Lower leg skin (tissue), 4 donors: ENCODE data around the gene ACSS3. TPM values are rescaled to one million over a fixed set of nuclear protein-coding genes. Genes with fewer than 3 reads are reported as not detected.

Experiments used
- DNase-seq, 2 donors: peaks; one replicate each; pipeline ENCODE4 v3.0.0-alpha.2; 2019; ENCODE audit warnings: low spot score in 2 of 2
- H3K4me3 ChIP-seq: fragments of 200-600 bp; sonication (generic); 2 replicates; pipeline ENCODE4 v1.5.1; 2017; ENCODE audit warnings: mild to moderate bottlenecking, low read depth; ENCODE audit not compliant: poor library complexity, severe bottlenecking
- CTCF ChIP-seq, 3 donors: fragments of 450-650 bp; IDR thresholded peaks; one replicate each; pipeline ENCODE4 v1.5.1; 2016; ENCODE audit warnings: antibody characterized with exemption in 3 of 3, mild to moderate bottlenecking in 3 of 3, moderate library complexity in 2 of 3
- POLR2A ChIP-seq, 2 donors: fragments of 450-650 bp; IDR thresholded peaks; one replicate each; pipeline ENCODE4 v1.6.1; 2016 to 2017; ENCODE audit warnings: antibody characterized with exemption in 2 of 2, mild to moderate bottlenecking in 1 of 2, moderate library complexity in 1 of 2
- WGBS, 2 donors: methylation state at CpG; one replicate each; pipeline ENCODE4 v1.1.5; 2018; 5-methylcytosine and 5-hydroxymethylcytosine counted together
- intact Hi-C: fragments of 100-400 bp; cut with DNase I; formaldehyde crosslinking; loops from one replicate; pipeline ENCODE4 v1.15.0; 2023; ENCODE audit warnings: low total_unique reads
- total RNA-seq, 4 donors: library from RNA; depleted of rRNA; stranded (reverse); fragments of >200 nt; gene quantifications; one replicate each; pipeline ENCODE4 v1.1.0, GENCODE V29; 2016

The ACSS3 gene
- total RNA-seq, 4 donors from 2014 or later: 3.0 to 8.6 (median 6.6) TPM

DNA sequence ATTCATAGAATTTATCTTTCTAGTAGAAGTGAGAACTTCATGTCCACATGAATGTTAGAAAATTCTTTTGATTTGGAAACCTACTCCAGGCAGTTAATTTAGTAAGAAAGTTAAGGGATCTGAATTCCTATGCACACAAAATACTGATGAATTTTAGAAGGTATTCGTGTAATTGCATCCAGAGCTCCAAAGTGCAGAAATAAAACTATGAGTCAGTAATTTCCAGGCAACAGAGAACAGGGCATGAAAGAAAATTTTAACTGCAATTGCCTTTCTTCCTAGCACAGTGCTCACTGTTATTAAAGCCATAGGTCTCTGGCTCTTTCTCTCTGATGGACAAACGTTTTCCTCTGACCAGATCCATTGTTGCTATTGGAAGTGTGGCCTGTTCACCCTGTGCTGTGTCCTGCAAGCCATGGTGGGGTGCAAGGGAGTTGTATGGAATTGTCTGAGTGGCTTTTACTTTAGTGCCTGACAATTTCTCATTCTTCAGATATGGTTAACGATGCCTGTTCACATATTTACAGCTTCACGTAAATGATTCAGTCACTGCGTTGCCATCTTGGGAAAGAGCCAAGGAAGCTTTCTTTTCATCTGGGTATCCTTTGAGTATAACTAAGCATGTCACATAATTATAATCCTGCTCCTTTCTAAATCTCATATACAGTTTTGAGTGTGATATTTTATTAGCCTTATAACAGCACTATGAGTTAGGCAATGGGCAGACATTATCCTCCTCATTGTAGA is 145.1 kb downstream of the ACSS3 start:
- intact Hi-C loops: no loop called here
- TF ChIP-seq POLR2A (IDR thresholded peaks at IDR 0.05) (no peak), CTCF (IDR thresholded peaks at IDR 0.05) (no peak)
- WGBS, 2 donors: 33 to 38% methylated on average over 5 of the region's 5 CpGs
- no peak overlapping the region for H3K4me3 ChIP-seq
- no peak for DNase-seq

DNA sequence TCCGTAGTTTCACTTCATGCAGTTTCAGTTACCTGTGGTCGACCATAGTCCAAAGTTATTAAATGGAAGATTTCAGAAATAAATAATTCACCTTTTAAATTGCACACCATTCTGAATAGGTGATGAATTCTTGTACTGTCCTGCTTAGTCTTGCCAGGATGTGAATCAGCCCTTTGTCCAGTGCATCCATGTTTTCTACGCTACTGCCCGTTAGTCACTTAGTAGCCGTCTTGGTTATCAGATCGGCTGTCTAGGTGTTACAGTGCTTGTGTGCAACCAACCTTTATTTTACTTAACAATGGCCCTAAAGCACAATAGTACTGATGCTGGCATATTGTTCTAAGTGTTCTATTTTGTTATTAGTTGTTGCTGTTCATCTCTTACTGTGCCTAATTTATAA is 146.7 kb downstream of the ACSS3 start:
- DNase-seq: no peak
- WGBS, 2 donors: 94 to 95% methylated on average over 6 of the region's 6 CpGs
- no peak overlapping the region for H3K4me3 ChIP-seq
- intact Hi-C loops: no loop called here
- no peak for TF ChIP-seq POLR2A (IDR thresholded peaks at IDR 0.05)
- TF ChIP-seq CTCF (IDR thresholded peaks at IDR 0.05): no peak

- intact Hi-C loops: no loop called here
- WGBS, 2 donors: 69 to 71% methylated on average over 5 of the region's 5 CpGs
- no peak for DNase-seq
- TF ChIP-seq POLR2A (IDR thresholded peaks at IDR 0.05) (no peak), CTCF (IDR thresholded peaks at IDR 0.05) (no peak)
- H3K4me3 ChIP-seq: no peak overlapping the region
Observed at GRCh38 chr12:81229759-81230158, 151.9 kb downstream of the ACSS3 start.

- no peak overlapping the region for H3K4me3 ChIP-seq
- no peak for TF ChIP-seq POLR2A (IDR thresholded peaks at IDR 0.05)
- TF ChIP-seq CTCF (IDR thresholded peaks at IDR 0.05): no peak
- DNase-seq: no peak
- intact Hi-C loops: loop anchor here (2.0 kb wide), 1 partner anchor 69 kb away; no protein-coding TSS in a partner anchor
- WGBS, 2 donors: 81 to 84% methylated on average over 3 of the region's 3 CpGs
Observed at GRCh38 chr12:81231574-81232368, 153.9 kb downstream of the ACSS3 start.

- 31 to 43% methylated on average over 2 of the region's 2 CpGs for WGBS, 2 donors
Observed at GRCh38 chr12:81245458-81245857, 167.6 kb downstream of the ACSS3 start.

More at GRCh38 chr12:81245458-81245857, 167.6 kb downstream of the ACSS3 start:
- no peak overlapping the region for H3K4me3 ChIP-seq
- DNase-seq: no peak
- intact Hi-C loops: no loop called here
- no peak for TF ChIP-seq POLR2A (IDR thresholded peaks at IDR 0.05)
- TF ChIP-seq CTCF (IDR thresholded peaks at IDR 0.05): no peak
